Transverse colon (tissue), 4 donors: ENCODE results near the gene SEPTIN8. TPM values are rescaled to one million over a fixed set of nuclear protein-coding genes. Genes with fewer than 3 reads are reported as not detected.

ENCODE experiments used
- DNase-seq: peaks from one replicate; pipeline ENCODE4 v3.0.0-alpha.2; 2019
- H3K27ac ChIP-seq, 4 donors: fragments of 200-600 bp; sonication (generic); 2 replicates each; pipeline ENCODE4 v1.5.1; 2016 to 2018; ENCODE audit warnings: inconsistent platforms in 4 of 4
- H3K27me3 ChIP-seq: fragments of 200-600 bp; sonication (generic); 2 replicates; pipeline ENCODE4 v1.5.1; 2017; ENCODE audit warnings: inconsistent platforms
- H3K36me3 ChIP-seq, 4 donors: fragments of 200-600 bp; sonication (generic); 2 replicates each; pipeline ENCODE4 v1.5.1; 2017 to 2019; ENCODE audit warnings: inconsistent platforms in 4 of 4
- H3K4me1 ChIP-seq, 4 donors: fragments of 200-600 bp; sonication (generic); 2 replicates each; pipeline ENCODE4 v1.5.1; 2017 to 2020; ENCODE audit warnings: inconsistent platforms in 4 of 4
- H3K4me3 ChIP-seq, 4 donors: fragments of 200-600 bp; sonication (generic); 1 replicate in 1 of 4; 2 replicates in 3 of 4; pipeline versions ENCODE4 v1.5.1 to v1.6.1; 2017 to 2019; ENCODE audit warnings: inconsistent platforms in 4 of 4
- H3K9me3 ChIP-seq, 2 donors: fragments of 200-600 bp; sonication (generic); 2 replicates each; pipeline ENCODE4 v1.5.1; 2017 to 2019; ENCODE audit warnings: inconsistent platforms in 2 of 2
- EP300 ChIP-seq: sonication (generic); formaldehyde crosslinking; IDR thresholded peaks from one replicate; pipeline ENCODE4 v1.6.1; 2017; ENCODE audit warnings: antibody characterized with exemption, low read depth
- POLR2A ChIP-seq: fragments of 450-650 bp; IDR thresholded peaks from one replicate; pipeline ENCODE4 v1.6.1; 2016; ENCODE audit warnings: antibody characterized with exemption, mild to moderate bottlenecking, moderate library complexity
- POLR2AphosphoS5 ChIP-seq, 3 donors: sonication (generic); formaldehyde crosslinking; IDR thresholded peaks; one replicate each; pipeline ENCODE4 v1.6.1; 2016; ENCODE audit warnings: antibody characterized with exemption in 3 of 3
- WGBS, 2 donors: methylation state at CpG; one replicate each; pipeline ENCODE4 v1.1.5; 2018; ENCODE audit warnings: low coverage in 1 of 2; 5-methylcytosine and 5-hydroxymethylcytosine counted together
- in situ Hi-C, 4 donors: fragments of 200-750 bp; cut with MboI; loops; one replicate each; pipeline versions ENCODE4 v1.15.0 to v1.15.1; 2017; ENCODE audit warnings: low sequenced_read_pairs in 3 of 4, low pct_ligation_motif_present in 1 of 4, low pct_unique_long_range_greater_than_20kb in 1 of 4
- intact Hi-C: fragments of 100-400 bp; cut with DNase I; formaldehyde crosslinking; loops from one replicate; pipeline ENCODE4 v1.15.1; 2023; ENCODE audit warnings: low total_unique reads
- total RNA-seq, 4 donors: library from RNA; depleted of rRNA; stranded (reverse); fragments of >200 nt; gene quantifications; one replicate each; pipeline ENCODE4 v1.1.0, GENCODE V29; 2016
- TF ChIP-seq, protein P1 (sequence below), 5 experiments: fragments of 200-600 bp in 3 of 5; fragments of 450-650 bp in 2 of 5; sonication (generic) in 3 of 5; IDR thresholded peaks; 1 replicate in 2 of 5; 2 replicates in 3 of 5; pipeline ENCODE4 v1.5.1; 2016 to 2017; ENCODE audit warnings: antibody characterized with exemption in 5 of 5, inconsistent platforms in 3 of 5, mild to moderate bottlenecking in 2 of 5, moderate library complexity in 1 of 5

SEPTIN8 gene
- total RNA-seq, 4 donors from 2014 or later = 38.4 to 70.7 (median 53.5) TPM

DNA sequence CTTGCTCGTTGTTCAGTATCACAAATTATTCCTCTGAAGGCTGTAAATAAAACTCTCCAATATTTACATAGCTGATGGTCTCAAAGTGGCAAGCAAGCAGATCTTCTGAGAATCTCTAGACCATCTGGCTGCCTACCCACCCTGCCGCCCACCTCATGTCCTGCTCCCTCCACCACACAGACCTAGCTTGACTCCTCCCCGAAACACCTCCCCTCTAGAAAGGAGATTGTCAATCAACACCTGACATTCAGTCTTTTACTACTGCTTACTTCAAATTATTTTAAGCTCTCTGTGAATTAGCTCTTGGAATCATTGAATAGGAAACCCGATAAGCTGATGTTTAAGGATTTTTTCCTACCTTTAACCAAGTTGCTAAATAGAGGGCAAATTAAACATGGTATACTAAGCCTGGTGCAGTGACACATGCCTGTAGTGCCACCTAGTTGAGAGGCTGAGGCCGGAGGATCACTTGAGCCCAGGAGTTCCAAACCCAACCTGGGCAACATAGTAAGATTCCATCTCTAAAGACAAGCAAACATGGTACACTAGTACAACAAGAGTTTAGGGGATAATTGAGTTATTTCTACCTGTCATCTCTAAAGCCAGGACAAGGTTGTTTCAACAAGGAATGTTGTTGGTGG lies 25.1 kb upstream of the SEPTIN8 start:
- intact Hi-C loops (no loop called here), in situ Hi-C loops (loop anchor here in 2 of 4 donors (25.0 kb wide), 1 partner anchor 415 kb away; no protein-coding TSS in a partner anchor)
- H3K36me3 ChIP-seq = no peaks in the 10 kb centered on the region
- peaks cover 0 to 10% (median 4%) of the 10 kb centered on the region in 4 donors for H3K4me1 ChIP-seq
- H3K27ac ChIP-seq = no peak overlapping the region
- H3K9me3 ChIP-seq = no peaks in the 10 kb centered on the region
- 72 to 80% methylated on average over 5 of the region's 5 CpGs for WGBS, 2 donors
- TF ChIP-seq, protein P1, sequence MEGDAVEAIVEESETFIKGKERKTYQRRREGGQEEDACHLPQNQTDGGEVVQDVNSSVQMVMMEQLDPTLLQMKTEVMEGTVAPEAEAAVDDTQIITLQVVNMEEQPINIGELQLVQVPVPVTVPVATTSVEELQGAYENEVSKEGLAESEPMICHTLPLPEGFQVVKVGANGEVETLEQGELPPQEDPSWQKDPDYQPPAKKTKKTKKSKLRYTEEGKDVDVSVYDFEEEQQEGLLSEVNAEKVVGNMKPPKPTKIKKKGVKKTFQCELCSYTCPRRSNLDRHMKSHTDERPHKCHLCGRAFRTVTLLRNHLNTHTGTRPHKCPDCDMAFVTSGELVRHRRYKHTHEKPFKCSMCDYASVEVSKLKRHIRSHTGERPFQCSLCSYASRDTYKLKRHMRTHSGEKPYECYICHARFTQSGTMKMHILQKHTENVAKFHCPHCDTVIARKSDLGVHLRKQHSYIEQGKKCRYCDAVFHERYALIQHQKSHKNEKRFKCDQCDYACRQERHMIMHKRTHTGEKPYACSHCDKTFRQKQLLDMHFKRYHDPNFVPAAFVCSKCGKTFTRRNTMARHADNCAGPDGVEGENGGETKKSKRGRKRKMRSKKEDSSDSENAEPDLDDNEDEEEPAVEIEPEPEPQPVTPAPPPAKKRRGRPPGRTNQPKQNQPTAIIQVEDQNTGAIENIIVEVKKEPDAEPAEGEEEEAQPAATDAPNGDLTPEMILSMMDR (IDR thresholded peaks at IDR 0.05) = no peak
- TF ChIP-seq POLR2A (no peak), POLR2AphosphoS5 (IDR thresholded peaks at IDR 0.05) (no peak), EP300 (no peak)
- no peaks in the 10 kb centered on the region for H3K27me3 ChIP-seq
- DNase-seq = no peak
- no peak overlapping the region for H3K4me3 ChIP-seq

DNA sequence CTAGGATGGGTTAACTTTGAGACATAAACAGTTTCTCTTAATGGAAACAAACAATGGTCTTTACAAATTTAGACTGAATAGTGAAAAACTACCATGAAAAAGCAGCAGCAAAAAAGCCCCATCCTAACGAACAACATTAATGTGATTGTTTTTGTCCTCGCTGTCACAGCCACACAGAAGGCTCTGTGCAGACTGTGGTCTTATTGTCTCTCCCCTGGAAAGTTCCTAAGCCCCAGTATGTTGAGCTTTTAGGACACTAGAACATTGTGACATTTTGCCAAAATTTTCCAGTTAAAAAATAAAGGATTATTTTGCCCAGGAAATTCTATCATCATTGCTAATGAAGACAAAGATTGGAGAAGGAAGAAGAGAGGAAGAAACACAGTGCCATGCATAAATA lies 23.5 kb upstream of the SEPTIN8 start:
- no peaks in the 10 kb centered on the region for H3K27me3 ChIP-seq
- H3K27ac ChIP-seq = no peak overlapping the region
- H3K9me3 ChIP-seq = no peaks in the 10 kb centered on the region
- intact Hi-C loops (no loop called here), in situ Hi-C loops (loop anchor here in 2 of 4 donors (25.0 kb wide), 1 partner anchor 413 kb away; no protein-coding TSS in a partner anchor)
- no peak for TF ChIP-seq EP300
- TF ChIP-seq POLR2AphosphoS5 (IDR thresholded peaks at IDR 0.05) = no peak
- TF ChIP-seq, protein P1 (IDR thresholded peaks at IDR 0.05) = no peak
- TF ChIP-seq POLR2A = no peak
- H3K4me3 ChIP-seq = no peak overlapping the region
- no peak for DNase-seq
- WGBS, 2 donors = 89% methylated on average over 2 of the region's 2 CpGs; no CpG with 5 or more reads in 1 of the 2 donors
- H3K4me1 ChIP-seq = no peaks in the 10 kb centered on the region
- H3K36me3 ChIP-seq = no peaks in the 10 kb centered on the region

DNA sequence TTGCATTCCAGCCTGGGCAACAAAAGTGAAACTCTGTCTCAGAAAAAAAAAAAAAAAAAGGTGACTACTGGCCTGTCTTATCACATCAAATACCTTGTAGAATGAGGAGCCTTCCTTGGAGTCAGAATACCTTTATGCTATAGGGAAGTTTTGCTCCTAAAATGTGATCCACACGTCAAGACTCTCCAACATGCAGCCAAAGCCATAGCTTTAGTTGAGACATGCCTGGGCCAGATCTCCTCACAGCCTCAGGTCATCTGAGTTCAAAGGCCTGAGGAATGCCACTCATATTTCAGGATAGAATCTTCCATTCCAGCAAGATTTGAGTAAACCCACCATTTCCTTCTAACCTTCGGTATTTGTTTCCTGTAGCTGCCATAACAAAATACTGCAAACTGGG lies 22.4 kb upstream of the SEPTIN8 start:
- intact Hi-C loops (no loop called here), in situ Hi-C loops (loop anchor here in 1 of 4 donors (25.0 kb wide), 1 partner anchor 412 kb away; no protein-coding TSS in a partner anchor)
- H3K9me3 ChIP-seq = no peaks in the 10 kb centered on the region
- H3K4me1 ChIP-seq = no peaks in the 10 kb centered on the region
- H3K27me3 ChIP-seq = no peaks in the 10 kb centered on the region
- H3K36me3 ChIP-seq = no peaks in the 10 kb centered on the region
- WGBS, 2 donors = 82 to 100% methylated on average over 1 to 2 of the region's 2 CpGs
- DNase-seq = no peak
- TF ChIP-seq EP300 (no peak), POLR2A (no peak), POLR2AphosphoS5 (IDR thresholded peaks at IDR 0.05) (no peak)
- TF ChIP-seq, protein P1 (IDR thresholded peaks at IDR 0.05) = no peak
- no peak overlapping the region for H3K27ac ChIP-seq
- no peak overlapping the region for H3K4me3 ChIP-seq

DNA sequence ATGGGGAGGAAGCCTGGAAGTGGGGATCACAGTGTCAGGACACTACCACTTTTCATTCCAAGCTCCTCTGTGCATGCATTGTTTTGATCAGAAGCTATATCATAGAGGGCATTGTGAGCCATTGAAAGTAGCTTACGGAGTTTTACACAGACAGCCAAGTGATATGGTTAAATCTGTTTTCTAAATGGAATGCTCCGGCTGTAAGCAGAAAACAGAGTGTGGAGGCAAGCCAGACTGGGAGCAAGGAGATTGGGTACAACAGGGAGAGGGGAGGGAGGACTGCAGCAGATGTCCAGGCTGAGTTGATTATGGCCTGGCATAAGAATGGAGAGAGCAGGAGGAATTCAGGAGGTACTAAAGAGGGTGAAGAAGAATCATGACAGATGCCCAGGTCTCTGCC lies 20.6 kb upstream of the SEPTIN8 start:
- no peak for DNase-seq
- in situ Hi-C loops = loop anchor here in 1 of 4 donors (25.0 kb wide), 1 partner anchor 410 kb away; no protein-coding TSS in a partner anchor

More for the DNA sequence above, 20.6 kb upstream of the SEPTIN8 start:
- Histone ChIP-seq H3K9me3 (no peaks in the 10 kb centered on the region), H3K27me3 (no peaks in the 10 kb centered on the region), H3K4me1 (no peaks in the 10 kb centered on the region), H3K27ac (no peak overlapping the region), H3K4me3 (no peak overlapping the region), H3K36me3 (no peaks in the 10 kb centered on the region)
- intact Hi-C loops = no loop called here
- TF ChIP-seq POLR2AphosphoS5 (IDR thresholded peaks at IDR 0.05) = no peak
- TF ChIP-seq EP300 = no peak
- TF ChIP-seq POLR2A = no peak
- WGBS, 2 donors = 79 to 89% methylated on average over 2 of the region's 2 CpGs
